A549 (cell line): Measurements from ENCODE around the gene MAPKAPK3. TPM values are rescaled to one million over a fixed set of nuclear protein-coding genes. Genes with fewer than 3 reads are reported as not detected.
A peak's percentile ranks its signal among the peaks of the same experiment; 100 is the strongest.

Source experiments
- ATAC-seq, 2 experiments: fragments of 200-7000 bp in 1 of 2; fragments of >200 bp in 1 of 2; cut with Nextera tagmentation in 1 of 2; cut with Tn5 transposase in 1 of 2; 3 replicates each; pipeline versions ENCODE4 v1.8.0 to v1.9.1; 2018 to 2020; ENCODE audit warnings: mild to moderate bottlenecking in 1 of 2, moderate library complexity in 1 of 2
- CTCF ChIA-PET: fragments of 300-600 bp; sonication (Branson Sonifier 250); formaldehyde crosslinking; extraction: SDS; loops from one replicate; lab custom pipeline; 2021; ENCODE audit warnings: antibody characterized with exemption, inconsistent platforms; lab: Yijun Ruan, JAX
- POLR2A ChIA-PET: fragments of 350-600 bp; formaldehyde crosslinking; extraction: SDS; loops from one replicate; lab custom pipeline; 2021; ENCODE audit warnings: antibody characterized with exemption, inconsistent platforms; lab: Yijun Ruan, JAX
- DNase-seq, 2 experiments: peaks; one replicate each; pipeline versions ENCODE4 v3.0.0 to v3.0.0-alpha.2; 2011 to 2016; ENCODE audit warnings: low read depth in 1 of 2, low spot score in 1 of 2
- FAIRE-seq: peaks from 2 replicates; lab custom pipeline; 2011; peaks lifted over from hg19 to GRCh38; lab: Jason Lieb, UNC
- H3K27ac ChIP-seq, 2 experiments: fragments of >200 bp; sonication (Bioruptor Twin); formaldehyde crosslinking; 3 replicates each; pipeline ENCODE4 v1.5.1; 2016 to 2017
- H3K4me1 ChIP-seq: fragments of >200 bp; sonication (Bioruptor Twin); formaldehyde crosslinking; 3 replicates; pipeline ENCODE4 v1.6.1; 2016
- H3K4me2 ChIP-seq: fragments of >200 bp; sonication (Bioruptor Twin); formaldehyde crosslinking; 3 replicates; pipeline ENCODE4 v1.6.1; 2016
- H3K4me3 ChIP-seq: fragments of >200 bp; sonication (Bioruptor Twin); formaldehyde crosslinking; 3 replicates; pipeline ENCODE4 v1.5.1; 2016
- H3K9me3 ChIP-seq: fragments of >200 bp; sonication (Bioruptor Twin); formaldehyde crosslinking; 3 replicates; pipeline ENCODE4 v1.6.1; 2016
- CBX2 ChIP-seq: fragments of 200-600 bp; sonication (generic); IDR thresholded peaks from 2 replicates; pipeline ENCODE4 v1.6.1; 2016; ENCODE audit warnings: low read depth, mild to moderate bottlenecking, borderline replicate concordance
- CTCF ChIP-seq: fragments of >200 bp; sonication (Bioruptor Twin); formaldehyde crosslinking; IDR thresholded peaks from 3 replicates; pipeline ENCODE4 v1.5.1; 2016
- E2F6 ChIP-seq: IDR thresholded peaks from 2 replicates; pipeline ENCODE4 v1.6.1; 2012; ENCODE audit warnings: low read depth, borderline replicate concordance
- EHF ChIP-seq: fragments of 250-450 bp; sonication (Bioruptor Pico); IDR thresholded peaks from 2 replicates; pipeline ENCODE4 v1.5.0; 2020; ENCODE audit warnings: mild to moderate bottlenecking
- HOXB13 ChIP-seq: fragments of 250-450 bp; sonication (Bioruptor Pico); IDR thresholded peaks from 2 replicates; pipeline ENCODE4 v1.5.0; 2020; ENCODE audit warnings: low read depth, mild to moderate bottlenecking, moderate library complexity
- KDM5A ChIP-seq: fragments of 200-600 bp; sonication (generic); IDR thresholded peaks from 2 replicates; pipeline ENCODE4 v1.6.1; 2016; ENCODE audit warnings: antibody characterized with exemption, mild to moderate bottlenecking
- MAZ ChIP-seq: fragments of 150-350 bp; IDR thresholded peaks from 2 replicates; pipeline ENCODE4 v1.6.1; 2014; ENCODE audit warnings: antibody characterized with exemption, low read depth, low read length, borderline replicate concordance
- NFE2L2 ChIP-seq: fragments of 150-350 bp; conservative IDR thresholded peaks from 2 replicates; pipeline ENCODE4 v1.6.1; 2014; ENCODE audit warnings: low read length
- NR3C1 ChIP-seq: fragments of >200 bp; sonication (Bioruptor Twin); formaldehyde crosslinking; IDR thresholded peaks from 3 replicates; pipeline ENCODE4 v1.6.1; 2017
- RAD21 ChIP-seq, 2 experiments: fragments of >200 bp in 1 of 2; sonication (Bioruptor Twin) in 1 of 2; formaldehyde crosslinking in 1 of 2; IDR thresholded peaks in 1 of 2; conservative IDR thresholded peaks in 1 of 2; 2 replicates in 1 of 2; 3 replicates in 1 of 2; pipeline ENCODE4 v1.6.1; 2012 to 2018; ENCODE audit warnings: inconsistent platforms in 1 of 2
- RNF2 ChIP-seq: fragments of 200-600 bp; sonication (generic); IDR thresholded peaks from 2 replicates; pipeline ENCODE4 v1.6.1; 2016; ENCODE audit warnings: low read depth, mild to moderate bottlenecking, antibody characterized with exemption, moderate library complexity, borderline replicate concordance
- SMC3 ChIP-seq: fragments of >200 bp; sonication (Bioruptor Twin); formaldehyde crosslinking; IDR thresholded peaks from 3 replicates; pipeline ENCODE4 v1.6.1; 2018; ENCODE audit warnings: inconsistent platforms
- TFCP2L1 ChIP-seq: fragments of 250-450 bp; sonication (Bioruptor Pico); IDR thresholded peaks from 2 replicates; pipeline ENCODE4 v1.5.0; 2021; ENCODE audit warnings: mild to moderate bottlenecking
- ZC3H11A ChIP-seq: fragments of 450-650 bp; IDR thresholded peaks from 2 replicates; pipeline ENCODE4 v1.6.1; 2014; ENCODE audit warnings: antibody characterized with exemption, mild to moderate bottlenecking
- ZFP36 ChIP-seq: fragments of 450-650 bp; IDR thresholded peaks from 2 replicates; pipeline ENCODE4 v1.6.1; 2014; ENCODE audit warnings: borderline replicate concordance; ENCODE audit not compliant: partially characterized antibody
- WGBS: methylation state at CpG from one replicate; pipeline ENCODE4 v1.1.6; 2017; ENCODE audit errors: missing lambda C conversion rate; 5-methylcytosine and 5-hydroxymethylcytosine counted together
- polyA plus RNA-seq, 4 experiments: library from polyadenylated mRNA; depleted of rRNA in 3 of 4; stranded (reverse); fragments of >200 nt; fragmentation: RNase III in 1 of 4; extraction: RNeasy Plus Mini Kit Qiagen cat#74134 plus additional on column Dnase treatment in 1 of 4; gene quantifications; 2 replicates in 3 of 4; 3 replicates in 1 of 4; pipeline ENCODE4 v1.2.3, GENCODE V29; 2011 to 2017
- TF ChIP-seq, protein P1 (sequence below): IDR thresholded peaks from 2 replicates; pipeline ENCODE4 v1.6.1; 2012

MAPKAPK3 gene
- polyA plus RNA-seq, 2 of the 4 experiments (the other 2 are of a cell fraction), result 14.6 to 16.5 TPM

GRCh38 chr3:50674349-50675178 is 57.6 kb downstream of the MAPKAPK3 start, which contains the start of gene DOCK3:
TSS of gene DOCK3 (plus strand) at chr3:50674927. CDS start at chr3:50675264, 337 bp downstream.
- POLR2A ChIA-PET, result no interaction called here
- peak within 1 kb of the TSS; percentile 94 for H3K4me3 ChIP-seq
- peak; percentile 82 to 85 for ATAC-seq

GRCh38 chr3:50675179-50676030 is 58.5 kb downstream of the MAPKAPK3 start:
- H3K4me1 ChIP-seq, result peaks cover 21% of the 10 kb centered on the region
- peak overlapping the region; percentile 94 for H3K4me3 ChIP-seq
- ChIA-PET CTCF (interaction anchor here (0.6 to 3.1 kb wide), 17 partner anchors 9 to 712 kb away, joined by 3 to 21 read pairs (median 3); partner anchors contain the start of gene MAPKAPK3), POLR2A (no interaction called here)
- ATAC-seq (peak; percentile 54 to 65; a peak in 5 of 6 replicates), DNase-seq (no peak), FAIRE-seq (no peak)
- H3K9me3 ChIP-seq, result no peaks in the 10 kb centered on the region
- H3K27ac ChIP-seq, result peak overlapping the region; percentile 83 to 95
- TF ChIP-seq HOXB13 (CRISPR knock-in tag) (no peak), ZFP36 (no peak), TFCP2L1 (no peak), ZC3H11A (no peak), MAZ (no peak), EHF (no peak), CBX2 (no peak), KDM5A (no peak), NR3C1 (no peak), CTCF (peak; percentile 62), SMC3 (peak; percentile 56; the same call in 2 of the 3 replicates), RAD21 (conservative IDR thresholded peaks at IDR 0.05 in 1 of 2, IDR thresholded peaks at IDR 0.05 in 1 of 2) (peak; percentile 41 to 75)
- TF ChIP-seq, all 56 proteins: peak for 3
- H3K4me2 ChIP-seq, result peak overlapping the region; percentile 99
- WGBS, result 24% methylated on average over 9 of the region's 65 CpGs

More at GRCh38 chr3:50674349-50675178, 57.6 kb downstream of the MAPKAPK3 start, which contains the start of gene DOCK3:
- Histone ChIP-seq H3K4me2 (peak within 1 kb of the TSS; percentile 99), H3K4me1 (peaks cover 21% of the 10 kb centered on the region), H3K9me3 (no peaks in the 10 kb centered on the region), H3K27ac (peak within 1 kb of the TSS; percentile 83 to 95)
- WGBS, result 20% methylated on average over 11 of the region's 89 CpGs
- CTCF ChIA-PET, result interaction anchor here (1.1 to 3.1 kb wide), 8 partner anchors 8 to 713 kb away, joined by 3 to 21 read pairs (median 7); partner anchors contain the start of gene MAPKAPK3
- DNase-seq (peak in 1 of 2 experiments; percentile 43), FAIRE-seq (no peak)
- TF ChIP-seq, protein P1, sequence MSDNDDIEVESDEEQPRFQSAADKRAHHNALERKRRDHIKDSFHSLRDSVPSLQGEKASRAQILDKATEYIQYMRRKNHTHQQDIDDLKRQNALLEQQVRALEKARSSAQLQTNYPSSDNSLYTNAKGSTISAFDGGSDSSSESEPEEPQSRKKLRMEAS, result peak; percentile 29; the same call in 1 of the 2 replicates
- TF ChIP-seq NFE2L2, result no peak

DNA sequence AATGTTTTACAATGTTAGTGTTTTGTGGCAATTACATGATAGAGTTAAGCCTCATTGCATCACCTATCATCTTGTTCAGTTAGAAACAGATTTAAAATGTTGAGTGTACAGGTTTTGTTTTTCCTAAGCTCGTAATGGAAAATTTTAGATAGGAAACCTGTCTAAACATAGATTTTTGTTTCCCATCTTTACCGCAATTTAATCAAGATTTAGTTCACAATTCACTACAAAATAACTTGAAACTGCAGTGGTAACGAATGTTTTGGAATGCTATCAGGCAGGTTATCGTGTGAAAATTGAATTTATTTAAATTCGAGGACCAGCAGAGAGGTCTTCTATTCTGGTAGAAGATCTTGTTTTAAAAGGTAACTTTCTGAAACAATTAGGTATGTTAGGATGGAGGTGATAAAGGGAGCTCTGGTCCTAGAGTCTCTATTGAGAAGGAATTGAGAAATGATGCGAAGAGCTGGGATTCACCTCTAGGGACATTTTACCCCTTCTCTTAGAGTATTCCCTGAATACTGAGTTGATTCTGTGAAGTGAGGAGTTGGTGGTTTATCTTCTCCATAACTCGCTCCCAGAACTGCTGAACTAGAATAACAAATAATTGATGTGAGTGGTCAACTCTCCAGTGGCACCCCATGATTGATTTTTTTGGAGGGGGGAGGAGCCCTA is 59.2 kb downstream of the MAPKAPK3 start:
- 57% methylated on average over 7 of the region's 7 CpGs for WGBS
- Histone ChIP-seq H3K4me3 (no peak overlapping the region), H3K4me1 (peaks cover 15% of the 10 kb centered on the region)
- CTCF ChIA-PET, result interaction anchor here (0.6 to 3.1 kb wide), 14 partner anchors 9 to 696 kb away, joined by 3 to 21 read pairs (median 3); partner anchors contain the start of gene MAPKAPK3
- no peak for TF ChIP-seq RNF2
- no peak for TF ChIP-seq RAD21 (conservative IDR thresholded peaks at IDR 0.05 in 1 of 2, IDR thresholded peaks at IDR 0.05 in 1 of 2)
- no peak for TF ChIP-seq E2F6
- TF ChIP-seq, all 56 proteins: peak for 0
- Histone ChIP-seq H3K9me3 (no peaks in the 10 kb centered on the region), H3K27ac (no peak overlapping the region), H3K4me2 (peak overlapping the region; percentile 99; the same call in 2 of the 3 replicates)
- ATAC-seq, result no peak
- DNase-seq, result no peak
- POLR2A ChIA-PET, result no interaction called here
- no peak for FAIRE-seq
